K562 (cell line): ENCODE data around the gene ISLR2.

Source experiments
- JUND ChIP-seq, 2 experiments: IDR thresholded peaks; 2 replicates in 1 of 2; 3 replicates in 1 of 2; pipeline ENCODE4 v1.6.1; 2011; ENCODE audit warnings: borderline replicate concordance in 2 of 2, low read depth in 2 of 2, low read length in 2 of 2, improper control_type of control experiment in 1 of 2, missing biosample characterization in 1 of 2, missing genetic modification characterization in 1 of 2, missing genetic modification reagents in 1 of 2
- ZNF316 ChIP-seq: fragments of 450-650 bp; IDR thresholded peaks from 2 replicates; pipeline ENCODE4 v1.6.1; 2016
- TF ChIP-seq, protein P1 (sequence below): sonication (generic); formaldehyde crosslinking; IDR thresholded peaks from 2 replicates; pipeline ENCODE4 v1.8.1; 2023; ENCODE audit warnings: mild to moderate bottlenecking, missing genetic modification reagents

DNA sequence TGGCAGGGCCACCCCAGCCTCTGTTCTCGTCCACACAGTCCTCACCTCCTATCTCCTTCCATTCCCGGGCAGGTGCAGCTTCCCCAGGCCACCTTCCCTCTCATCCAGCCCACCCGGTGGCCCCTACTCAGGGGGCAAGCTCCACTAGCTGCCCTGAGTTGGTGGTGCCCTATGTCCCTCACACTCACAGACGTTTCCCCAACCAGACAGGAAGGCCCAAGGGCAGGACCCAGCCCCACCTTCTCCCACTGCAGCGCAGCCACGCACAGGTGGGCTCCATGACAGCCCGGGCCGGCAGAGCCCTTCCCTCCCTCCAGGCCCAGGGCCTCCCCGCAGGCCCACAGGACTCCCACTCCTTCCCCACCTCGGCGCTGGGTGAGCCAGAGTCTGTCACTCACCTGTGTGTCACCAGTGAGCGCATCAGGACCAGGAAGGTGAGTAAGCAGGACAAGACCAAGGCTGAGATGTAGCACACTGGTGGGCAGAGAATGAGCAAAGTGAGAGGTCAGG lies 54.3 kb downstream of the ISLR2 start:
- TF ChIP-seq JUND (IDR thresholded peaks at IDR 0.05; ENCODE audit: borderline replicate concordance, low read depth, low read length) (no peak), JUND (tag; IDR thresholded peaks at IDR 0.05; ENCODE audit: borderline replicate concordance, low read depth, low read length) (no peak), ZNF316 (no peak)
- TF ChIP-seq, protein P1, sequence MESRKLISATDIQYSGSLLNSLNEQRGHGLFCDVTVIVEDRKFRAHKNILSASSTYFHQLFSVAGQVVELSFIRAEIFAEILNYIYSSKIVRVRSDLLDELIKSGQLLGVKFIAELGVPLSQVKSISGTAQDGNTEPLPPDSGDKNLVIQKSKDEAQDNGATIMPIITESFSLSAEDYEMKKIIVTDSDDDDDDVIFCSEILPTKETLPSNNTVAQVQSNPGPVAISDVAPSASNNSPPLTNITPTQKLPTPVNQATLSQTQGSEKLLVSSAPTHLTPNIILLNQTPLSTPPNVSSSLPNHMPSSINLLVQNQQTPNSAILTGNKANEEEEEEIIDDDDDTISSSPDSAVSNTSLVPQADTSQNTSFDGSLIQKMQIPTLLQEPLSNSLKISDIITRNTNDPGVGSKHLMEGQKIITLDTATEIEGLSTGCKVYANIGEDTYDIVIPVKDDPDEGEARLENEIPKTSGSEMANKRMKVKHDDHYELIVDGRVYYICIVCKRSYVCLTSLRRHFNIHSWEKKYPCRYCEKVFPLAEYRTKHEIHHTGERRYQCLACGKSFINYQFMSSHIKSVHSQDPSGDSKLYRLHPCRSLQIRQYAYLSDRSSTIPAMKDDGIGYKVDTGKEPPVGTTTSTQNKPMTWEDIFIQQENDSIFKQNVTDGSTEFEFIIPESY (CRISPR knock-in tag), result no peak
